ENCODE results near the gene C1GALT1C1. TPM values are rescaled to one million over a fixed set of nuclear protein-coding genes. Genes with fewer than 3 reads are reported as not detected.
"Not testable (repeated sequence)": the region's sequence is repeated elsewhere in the genome, so short reads cannot be mapped to it uniquely, and the experiment has no call there.

The C1GALT1C1 gene
- 10 to 100 TPM; 16.8 to 26.1 TPM for total RNA-seq

DNA sequence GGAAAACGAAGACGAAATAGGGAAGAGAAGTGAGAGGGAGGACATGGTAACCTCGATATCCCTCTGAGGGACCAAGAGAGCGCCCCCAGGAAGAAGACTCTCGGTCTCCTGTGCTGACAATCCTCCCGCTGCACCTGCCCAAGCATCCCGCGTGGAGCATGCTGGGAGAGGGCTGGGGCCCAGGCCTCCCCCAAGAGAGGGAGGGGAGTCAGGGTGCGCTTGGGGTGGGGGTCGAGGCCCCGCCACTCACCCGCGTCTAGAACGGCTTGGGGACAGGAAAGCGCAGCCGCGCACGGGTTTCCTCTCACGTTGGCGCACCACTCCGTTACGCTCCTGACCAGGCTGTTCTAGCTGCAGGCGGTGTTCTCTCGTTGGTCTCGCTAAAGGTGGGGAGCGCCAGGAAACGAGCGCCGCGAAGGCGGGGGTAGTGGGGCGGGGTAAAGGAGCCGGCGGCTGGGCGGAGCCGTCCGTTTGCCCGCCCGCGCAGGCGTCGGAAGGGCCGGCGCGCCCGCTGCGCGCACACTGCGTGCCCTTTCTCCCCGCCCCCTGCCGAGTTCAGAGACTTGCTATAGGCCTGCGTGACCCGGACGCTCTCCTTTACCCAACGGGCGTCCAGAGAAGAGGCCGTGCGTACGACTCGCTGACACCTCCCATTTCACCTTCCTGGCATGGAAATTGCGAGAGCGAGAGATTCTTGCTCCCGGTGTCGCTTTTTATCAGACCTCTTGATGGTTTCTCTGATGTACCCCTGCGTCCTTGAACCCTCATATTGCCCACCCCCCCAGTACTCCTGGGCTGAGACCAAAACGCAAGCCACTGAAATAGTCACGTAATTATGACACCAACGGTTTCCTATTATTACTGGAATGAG lies at the start of gene C1GALT1C1:
C1GALT1C1 (minus strand) TSS at position 388 of the 871 bp plus-strand sequence. CDS start 2,888 bp downstream, outside the sequence.
- peak within 1 kb of the TSS; percentile 88 for H3K4me3 Mint-ChIP-seq

DNA sequence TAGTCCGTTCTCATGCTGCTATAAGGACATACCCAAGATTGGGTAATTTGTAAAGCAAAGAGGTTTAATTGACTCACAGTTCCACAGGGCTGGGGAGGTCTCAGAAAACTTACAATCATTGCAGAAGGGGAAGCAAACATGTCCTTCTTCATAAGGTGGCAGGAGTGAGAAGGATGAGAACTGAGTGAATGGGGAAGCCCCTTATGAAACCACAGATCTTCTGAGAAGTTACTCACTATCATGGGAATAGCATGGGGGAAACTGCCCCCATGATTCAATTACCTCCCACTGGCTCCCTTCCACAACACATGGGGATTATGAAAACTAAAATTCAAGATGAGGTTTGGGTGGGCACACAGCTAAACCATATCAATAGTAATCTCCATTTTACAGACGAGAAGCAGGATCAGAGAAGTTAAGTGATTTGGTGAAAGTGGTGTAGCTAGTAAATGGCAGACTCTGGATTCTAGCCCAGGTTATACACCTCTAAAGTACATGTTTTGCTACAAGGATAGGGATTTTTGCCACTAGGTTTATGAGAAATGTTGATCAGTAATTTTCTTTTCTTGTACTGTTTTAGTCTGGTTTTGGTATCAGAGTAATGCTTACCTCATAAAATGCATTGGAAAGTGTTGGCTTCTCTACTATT lies 47.3 kb upstream of the C1GALT1C1 start:
- Mint-ChIP-seq H3K27ac (peak overlapping the region; percentile 34 to 76), H3K27me3 (peaks cover 0 to 11% of the 10 kb centered on the region in 2 donors), H3K9me3 (peaks cover 4% of the 10 kb centered on the region), H3K36me3 (peaks cover 8% of the 10 kb centered on the region), H3K4me1 (ENCODE audit: low read depth in 2 of 2) (peaks cover 20 to 28% of the 10 kb centered on the region in 2 donors), H3K4me3 (peak overlapping the region; percentile 61)
- DNase-seq (ENCODE audit: low spot score): no peak
- peak; percentile 73 to 84 for ATAC-seq

More for the DNA sequence above, at the start of gene C1GALT1C1:
- Mint-ChIP-seq H3K27me3 (no peaks in the 10 kb centered on the region), H3K4me1 (ENCODE audit: low read depth in 2 of 2) (peaks cover 11 to 17% of the 10 kb centered on the region in 2 donors), H3K27ac (peak within 1 kb of the TSS; percentile 88 to 89), H3K36me3 (no peaks in the 10 kb centered on the region), H3K9me3 (no peaks in the 10 kb centered on the region)
- ATAC-seq (peak; percentile 97 to 99), DNase-seq (ENCODE audit: low spot score) (peak; percentile 93)

DNA sequence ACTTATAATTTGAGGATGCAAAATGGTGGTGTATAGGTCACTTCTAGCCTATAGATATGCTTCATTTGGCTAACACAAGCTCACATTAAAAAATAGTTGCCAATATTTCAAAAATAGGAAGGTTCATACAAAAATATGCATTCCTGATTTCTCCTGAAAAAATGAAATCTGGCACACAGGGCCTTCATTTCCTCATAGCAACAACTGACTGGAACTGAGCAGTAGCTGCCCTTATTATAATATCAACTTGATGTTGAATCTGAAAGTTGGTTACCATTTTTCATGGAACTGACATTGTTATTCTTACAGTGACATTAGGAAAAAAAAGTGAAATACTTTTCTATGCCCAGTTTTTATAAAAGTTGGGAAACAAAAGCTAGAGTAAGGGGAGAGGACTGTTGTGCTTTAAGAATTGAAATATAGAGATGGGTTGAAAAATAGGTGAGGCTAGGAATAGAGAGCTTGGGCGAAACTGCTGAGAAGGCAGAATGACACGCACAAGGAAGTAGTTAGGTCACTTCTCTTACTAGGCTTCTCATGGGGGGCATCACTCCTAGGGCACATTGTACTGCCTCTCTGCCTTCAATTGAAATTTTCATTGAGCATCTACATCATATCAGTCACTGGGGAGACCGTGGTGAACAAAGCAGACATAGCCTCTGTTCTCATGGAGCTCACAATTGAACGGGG lies 43.1 kb upstream of the C1GALT1C1 start:
- no peak for ATAC-seq
- Mint-ChIP-seq H3K36me3 (peaks cover 8% of the 10 kb centered on the region), H3K4me3 (no peak overlapping the region), H3K9me3 (peaks cover 4% of the 10 kb centered on the region), H3K27me3 (peaks cover 0 to under 1% of the 10 kb centered on the region in 2 donors), H3K27ac (no peak overlapping the region), H3K4me1 (ENCODE audit: low read depth in 2 of 2) (peaks cover 10 to 14% of the 10 kb centered on the region in 2 donors)
- DNase-seq (ENCODE audit: low spot score): no peak

DNA sequence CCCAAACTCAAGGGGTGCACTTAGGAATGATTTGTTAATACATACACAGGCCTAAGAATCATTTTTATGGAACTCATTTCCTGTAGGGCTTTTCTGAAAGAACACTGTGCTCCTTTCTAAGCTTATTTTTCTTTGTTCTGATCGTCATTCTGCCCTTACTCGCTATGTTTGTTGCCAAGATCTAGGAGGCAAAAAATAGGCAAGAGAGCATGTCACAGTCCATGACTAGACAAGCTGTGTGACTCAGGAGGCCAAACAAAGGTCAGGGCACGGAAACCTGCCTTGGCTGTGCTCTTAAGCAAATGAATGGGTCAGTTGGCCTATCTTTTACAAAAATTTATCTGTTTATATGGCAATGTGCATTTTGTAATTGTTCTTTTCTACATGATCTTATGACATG lies 42.5 kb upstream of the C1GALT1C1 start:
- Mint-ChIP-seq H3K9me3 (peaks cover 4% of the 10 kb centered on the region), H3K27ac (no peak overlapping the region), H3K36me3 (peaks cover 8% of the 10 kb centered on the region), H3K4me3 (no peak overlapping the region), H3K4me1 (ENCODE audit: low read depth in 2 of 2) (peaks cover 10 to 11% of the 10 kb centered on the region in 2 donors), H3K27me3 (no peaks in the 10 kb centered on the region)
- ATAC-seq (no peak), DNase-seq (ENCODE audit: low spot score) (no peak)

DNA sequence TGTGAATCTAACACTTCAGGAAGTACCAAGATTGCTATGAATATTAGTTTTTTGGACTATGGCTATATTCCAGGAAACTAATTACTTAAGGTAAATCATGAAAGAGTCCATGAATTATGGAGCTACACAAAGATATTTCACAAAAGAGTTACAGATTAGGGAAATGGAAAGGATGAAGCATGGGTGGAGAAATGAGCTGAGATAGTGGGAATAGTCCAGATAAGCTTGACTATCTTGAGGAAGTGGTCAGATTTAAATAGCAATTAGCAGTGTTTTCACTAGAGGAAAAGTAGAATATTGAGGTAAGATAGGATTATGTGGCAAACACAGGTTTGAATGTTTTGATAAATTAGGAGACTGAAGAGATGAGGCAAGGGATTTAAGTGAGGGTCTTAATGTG lies 42.1 kb upstream of the C1GALT1C1 start:
- Mint-ChIP-seq H3K27me3 (peaks cover 0 to 4% of the 10 kb centered on the region in 2 donors), H3K9me3 (peaks cover 3% of the 10 kb centered on the region), H3K36me3 (peaks cover 7% of the 10 kb centered on the region), H3K27ac (no peak overlapping the region), H3K4me3 (no peak overlapping the region), H3K4me1 (ENCODE audit: low read depth in 2 of 2) (peaks cover 6 to 7% of the 10 kb centered on the region in 2 donors)
- ATAC-seq (no peak), DNase-seq (ENCODE audit: low spot score) (no peak)

DNA sequence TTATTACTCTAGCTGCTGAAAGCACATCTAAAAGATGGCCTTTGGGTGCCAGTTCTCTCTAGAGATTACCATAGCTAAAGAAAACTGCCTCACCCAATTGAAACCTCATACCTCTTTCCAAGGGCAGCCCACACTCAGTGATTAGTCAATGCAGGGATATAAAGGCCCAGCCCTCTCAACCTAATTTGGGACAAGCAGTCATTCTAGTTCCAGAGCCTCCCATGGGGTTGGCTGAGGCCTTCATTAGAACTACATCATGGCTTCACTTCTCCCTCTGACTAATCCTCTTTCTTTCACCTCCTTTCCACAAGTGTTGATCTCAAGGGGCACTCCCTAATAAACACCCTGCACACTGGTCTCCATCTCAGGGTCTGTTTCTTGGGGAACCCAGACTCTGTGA lies 38.5 kb upstream of the C1GALT1C1 start:
- ATAC-seq (no peak), DNase-seq (ENCODE audit: low spot score) (no peak)
- Mint-ChIP-seq H3K4me1 (ENCODE audit: low read depth in 2 of 2) (peaks cover 4 to 6% of the 10 kb centered on the region in 2 donors), H3K27me3 (peaks cover 0 to 6% of the 10 kb centered on the region in 2 donors), H3K4me3 (no peak overlapping the region), H3K36me3 (no peaks in the 10 kb centered on the region), H3K27ac (no peak overlapping the region), H3K9me3 (no peaks in the 10 kb centered on the region)

DNA sequence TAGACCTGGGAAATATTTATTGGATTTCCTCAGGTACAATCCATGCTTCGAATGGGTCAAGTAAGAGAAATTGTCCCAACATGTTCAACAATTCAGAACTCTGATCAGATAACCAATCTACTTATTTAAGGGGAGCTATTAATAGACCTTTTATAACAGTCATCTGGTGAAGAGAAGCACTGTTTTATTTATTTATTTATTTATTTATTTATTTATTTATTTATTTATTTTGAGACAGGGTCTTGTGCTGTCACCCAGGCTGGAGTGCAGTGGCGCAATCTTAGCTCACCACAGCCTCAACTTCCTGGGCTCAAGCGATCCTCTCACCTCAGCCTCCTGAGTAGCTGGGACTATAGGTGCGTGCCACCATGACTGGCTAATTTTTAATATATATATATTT lies 34.7 kb upstream of the C1GALT1C1 start:
- H3K4me3 Mint-ChIP-seq; H3K27me3 Mint-ChIP-seq; ATAC-seq; H3K27ac Mint-ChIP-seq; DNase-seq (ENCODE audit: low spot score); H3K9me3 Mint-ChIP-seq; H3K4me1 Mint-ChIP-seq (ENCODE audit: low read depth in 2 of 2); H3K36me3 Mint-ChIP-seq: not testable (repeated sequence)

DNA sequence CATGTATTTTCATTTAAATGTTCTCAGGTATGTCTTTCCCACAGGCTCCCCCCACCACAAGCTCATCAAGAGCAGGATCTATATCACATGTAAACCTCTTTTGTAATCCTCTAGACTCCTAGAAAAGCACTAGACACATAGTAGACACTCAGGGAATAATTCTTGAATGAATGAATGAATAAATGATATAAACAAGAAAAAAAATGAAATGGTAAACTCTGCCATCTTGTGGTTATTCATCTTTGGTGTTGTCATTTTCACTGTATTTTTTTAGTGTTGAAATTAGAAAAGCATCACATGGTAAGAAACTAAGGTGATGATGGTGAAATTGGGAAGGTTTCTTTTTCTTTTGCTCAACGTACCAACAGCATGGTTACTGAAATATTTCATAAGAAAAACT lies 34.2 kb upstream of the C1GALT1C1 start:
- no peak overlapping the region for H3K4me3 Mint-ChIP-seq
- DNase-seq (ENCODE audit: low spot score) (no peak), ATAC-seq (no peak)
- no peak overlapping the region for H3K27ac Mint-ChIP-seq
- no peaks in the 10 kb centered on the region for H3K9me3 Mint-ChIP-seq
- no peaks in the 10 kb centered on the region for H3K36me3 Mint-ChIP-seq
- H3K4me1 Mint-ChIP-seq (ENCODE audit: low read depth in 2 of 2): peaks cover 4 to 6% of the 10 kb centered on the region in 2 donors
- H3K27me3 Mint-ChIP-seq: peaks cover 0 to 9% of the 10 kb centered on the region in 2 donors

DNA sequence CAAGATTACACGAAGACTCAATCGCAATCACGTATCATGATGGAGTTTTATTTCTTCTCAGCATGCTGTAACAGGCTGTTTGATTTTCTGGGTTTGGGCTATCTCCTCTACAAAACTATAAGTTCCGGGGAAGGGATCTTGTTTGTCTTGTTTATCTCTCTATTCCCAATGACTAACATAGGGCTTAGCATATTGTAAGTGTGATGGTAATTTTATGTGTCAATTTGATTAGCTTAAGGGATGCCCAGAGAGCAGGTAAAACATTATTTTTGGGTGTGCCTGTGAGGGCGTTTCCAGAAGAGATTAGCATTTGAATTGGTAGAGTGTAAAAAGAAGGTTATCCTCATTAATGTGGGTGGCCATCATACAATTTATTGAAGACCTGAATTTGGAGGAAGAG lies 32.8 kb upstream of the C1GALT1C1 start:
- H3K36me3 Mint-ChIP-seq: no peaks in the 10 kb centered on the region
- no peak for ATAC-seq

DNA sequence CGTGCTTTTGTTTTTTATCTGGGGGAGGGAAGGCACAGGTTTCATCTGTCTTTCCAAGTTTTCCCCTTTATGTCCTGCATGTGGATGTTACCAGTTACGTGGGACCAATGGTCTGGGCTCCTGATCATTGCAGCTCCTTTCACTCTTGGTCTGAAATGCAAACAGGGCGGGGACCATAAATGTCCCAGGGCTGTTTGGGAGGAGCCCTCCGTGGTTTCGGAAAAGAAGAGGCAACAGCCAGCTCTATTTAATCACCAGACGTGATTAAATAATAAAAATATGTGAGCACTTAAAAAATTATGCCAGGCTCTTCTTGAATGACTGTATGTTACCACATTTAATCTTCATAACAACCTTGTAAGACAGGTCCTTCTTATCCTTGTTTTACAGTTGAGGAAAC lies 30.8 kb upstream of the C1GALT1C1 start:
- H3K9me3 Mint-ChIP-seq: no peaks in the 10 kb centered on the region
- no peaks in the 10 kb centered on the region for H3K36me3 Mint-ChIP-seq
- H3K4me3 Mint-ChIP-seq: no peak overlapping the region
- peaks cover 0 to 8% of the 10 kb centered on the region in 2 donors for H3K27me3 Mint-ChIP-seq
- ATAC-seq: no peak
- H3K27ac Mint-ChIP-seq: no peak overlapping the region
- H3K4me1 Mint-ChIP-seq (ENCODE audit: low read depth in 2 of 2): peaks cover 4 to 6% of the 10 kb centered on the region in 2 donors
- DNase-seq (ENCODE audit: low spot score): no peak

More for the DNA sequence above, 32.8 kb upstream of the C1GALT1C1 start:
- H3K27me3 Mint-ChIP-seq: peaks cover 0 to 11% of the 10 kb centered on the region in 2 donors
- DNase-seq (ENCODE audit: low spot score): no peak
- no peak overlapping the region for H3K4me3 Mint-ChIP-seq
- peaks cover 4 to 6% of the 10 kb centered on the region in 2 donors for H3K4me1 Mint-ChIP-seq (ENCODE audit: low read depth in 2 of 2)
- H3K9me3 Mint-ChIP-seq: no peaks in the 10 kb centered on the region
- H3K27ac Mint-ChIP-seq: no peak overlapping the region

DNA sequence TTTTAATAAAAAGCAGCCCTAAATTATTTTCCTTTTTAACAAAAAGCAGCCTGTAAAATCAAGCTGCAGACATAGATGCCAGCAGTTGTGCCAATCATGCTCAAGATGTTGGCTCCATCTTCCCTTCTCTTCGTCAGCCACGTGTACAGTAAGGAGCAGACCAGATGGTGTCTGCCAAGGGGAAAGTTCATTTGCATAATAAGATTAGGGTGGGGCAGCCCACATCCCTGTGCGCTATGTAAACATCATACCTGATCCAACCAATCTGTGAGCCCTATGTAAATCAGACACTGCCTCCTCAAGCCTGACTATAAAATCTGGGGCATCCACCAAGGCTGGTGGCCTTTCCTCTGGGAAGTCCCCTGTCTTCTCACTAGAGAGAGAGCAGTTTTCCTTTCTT lies 23.1 kb upstream of the C1GALT1C1 start:
- no peak overlapping the region for H3K27ac Mint-ChIP-seq
- H3K27me3 Mint-ChIP-seq: peaks cover 0 to 13% of the 10 kb centered on the region in 2 donors
- no peak for DNase-seq (ENCODE audit: low spot score)
- no peak overlapping the region for H3K4me3 Mint-ChIP-seq
- H3K4me1 Mint-ChIP-seq (ENCODE audit: low read depth in 2 of 2): peaks cover 0 to 7% of the 10 kb centered on the region in 2 donors
- H3K9me3 Mint-ChIP-seq: no peaks in the 10 kb centered on the region
- no peaks in the 10 kb centered on the region for H3K36me3 Mint-ChIP-seq
- no peak for ATAC-seq

DNA sequence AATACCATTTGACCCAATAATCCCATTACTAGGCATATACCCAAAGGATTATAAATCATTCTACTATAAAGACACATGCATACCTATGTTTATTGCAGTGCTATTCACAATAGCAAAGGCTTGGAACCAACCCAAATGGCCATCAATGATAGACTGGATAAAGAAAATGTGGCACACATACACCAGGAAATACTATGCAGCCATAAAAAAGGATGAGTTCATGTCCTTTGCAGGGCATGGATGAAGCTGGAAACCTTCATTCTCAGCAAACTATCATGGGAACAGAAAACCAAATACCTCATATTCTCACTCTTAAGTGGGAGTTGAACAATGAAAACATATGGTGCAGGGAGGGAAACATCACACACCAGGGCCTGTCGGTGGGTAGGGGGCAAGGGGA lies 22.4 kb upstream of the C1GALT1C1 start:
- not testable (repeated sequence) for H3K27ac Mint-ChIP-seq; H3K36me3 Mint-ChIP-seq; H3K9me3 Mint-ChIP-seq; H3K4me1 Mint-ChIP-seq (ENCODE audit: low read depth in 2 of 2); H3K27me3 Mint-ChIP-seq; H3K4me3 Mint-ChIP-seq; ATAC-seq; DNase-seq (ENCODE audit: low spot score)

DNA sequence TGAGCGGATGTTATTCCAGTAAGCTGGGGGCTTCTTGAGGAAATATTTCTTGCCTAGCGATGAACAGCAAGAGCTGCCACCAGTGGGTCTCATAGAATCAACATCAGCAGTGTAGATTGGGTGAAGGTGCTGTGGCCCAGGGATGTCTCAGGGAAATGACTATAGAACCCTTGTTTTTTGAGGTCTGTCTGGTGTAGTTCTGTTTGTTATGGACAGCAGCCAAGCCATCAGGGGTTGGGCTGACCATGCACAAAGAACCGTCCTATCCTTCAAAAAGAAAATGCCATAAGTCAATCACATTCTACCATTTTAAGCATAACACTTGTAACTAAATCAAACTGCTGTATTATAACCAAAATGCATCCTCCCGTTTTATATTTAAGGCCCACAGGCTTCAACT lies 17.3 kb upstream of the C1GALT1C1 start:
- no peak overlapping the region for H3K4me3 Mint-ChIP-seq
- no peak for DNase-seq (ENCODE audit: low spot score)
- H3K27ac Mint-ChIP-seq: no peak overlapping the region
- peaks cover 0 to 20% of the 10 kb centered on the region in 2 donors for H3K27me3 Mint-ChIP-seq
- H3K9me3 Mint-ChIP-seq: no peaks in the 10 kb centered on the region
- H3K4me1 Mint-ChIP-seq (ENCODE audit: low read depth in 2 of 2): peaks cover 0 to 5% of the 10 kb centered on the region in 2 donors
- ATAC-seq: no peak
- H3K36me3 Mint-ChIP-seq: no peaks in the 10 kb centered on the region
